GM12892 (cell line): ENCODE results near the gene ZNRF3.

Source experiments
- POLR2A ChIP-seq: IDR thresholded peaks from 2 replicates; pipeline ENCODE4 v1.6.1; 2011; ENCODE audit warnings: low read depth, low read length, control low read depth
- POLR2AphosphoS5 ChIP-seq: IDR thresholded peaks from 2 replicates; pipeline ENCODE4 v1.6.1; 2011; ENCODE audit warnings: low read depth, low read length, control low read depth
- TAF1 ChIP-seq: IDR thresholded peaks from 2 replicates; pipeline ENCODE4 v1.6.1; 2011; ENCODE audit warnings: low read depth, mild to moderate bottlenecking, control low read depth, low read length, borderline replicate concordance

DNA sequence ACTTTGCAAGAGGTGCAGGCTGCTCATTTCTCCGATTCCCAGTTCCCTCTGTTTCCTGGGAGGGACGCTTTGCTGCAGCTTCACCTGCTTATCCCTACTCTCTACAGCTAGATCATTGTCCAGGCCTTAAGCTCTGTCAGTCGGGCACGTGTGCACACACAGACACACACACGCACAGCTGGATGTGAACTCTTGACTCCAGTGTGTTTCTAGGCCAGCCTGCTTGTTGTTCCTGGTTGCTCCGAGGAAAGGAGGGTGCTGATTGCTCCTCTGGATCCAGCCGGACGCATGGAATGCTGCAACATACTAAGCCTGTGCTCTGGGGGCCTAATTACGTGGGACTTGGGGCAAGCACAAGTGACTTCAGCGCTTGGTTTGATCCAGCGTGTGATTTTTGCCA, 19.7 kb downstream of the ZNRF3 start:
- TF ChIP-seq POLR2A (no peak), POLR2AphosphoS5 (no peak), TAF1 (no peak)
